Fibroblast of peridontal ligament (primary cell): ENCODE measurements around the gene PRKAB1.

Experiments used
- DNase-seq: peaks from one replicate; pipeline ENCODE4 v3.0.0-alpha.2; 2010; ENCODE audit errors: extremely low read depth

PRKAB1 gene

GRCh38 chr12:119712721-119713120, 44.8 kb downstream of the PRKAB1 start:
- no peak for DNase-seq

- DNase-seq = no peak
Observed at GRCh38 chr12:119713551-119714031, 45.7 kb downstream of the PRKAB1 start.

DNA sequence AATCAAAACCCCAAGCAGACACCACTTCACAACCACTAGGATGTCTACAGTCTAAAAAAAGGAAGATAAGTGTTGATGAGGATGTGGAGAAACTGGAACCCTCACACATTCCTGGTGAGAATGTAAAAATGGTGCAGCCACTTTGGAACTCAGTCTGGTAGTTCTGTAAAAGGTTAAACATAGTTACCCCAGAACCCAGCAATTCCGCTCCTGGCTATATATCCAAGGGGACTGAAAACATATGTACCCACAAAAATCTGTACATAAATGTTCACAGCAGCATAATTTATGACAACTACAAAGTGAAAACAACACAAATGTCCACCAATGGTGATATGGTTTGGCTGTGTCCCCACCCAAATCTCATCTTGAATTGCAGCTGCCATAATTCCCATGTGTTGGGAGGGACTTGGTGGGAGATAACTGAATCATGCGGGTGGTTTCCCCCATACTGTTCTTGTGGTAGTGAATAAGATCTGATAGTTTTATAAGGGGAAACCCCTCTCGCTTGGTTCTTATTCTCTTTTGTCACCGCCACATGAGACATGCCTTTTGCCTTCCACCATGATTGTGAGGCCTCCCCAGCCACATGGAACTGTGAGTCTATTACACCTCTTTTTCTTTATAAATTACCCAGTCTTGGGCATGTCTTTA, 46.8 kb downstream of the PRKAB1 start:
- DNase-seq = no peak

- no peak for DNase-seq
Observed at GRCh38 chr12:119715268-119715620, 47.3 kb downstream of the PRKAB1 start.

GRCh38 chr12:119718141-119718540, 50.2 kb downstream of the PRKAB1 start:
- no peak for DNase-seq

- DNase-seq = no peak
Observed at GRCh38 chr12:119720349-119720748, 52.4 kb downstream of the PRKAB1 start.

- DNase-seq = no peak
Observed at GRCh38 chr12:119721306-119721705, 53.4 kb downstream of the PRKAB1 start.

DNA sequence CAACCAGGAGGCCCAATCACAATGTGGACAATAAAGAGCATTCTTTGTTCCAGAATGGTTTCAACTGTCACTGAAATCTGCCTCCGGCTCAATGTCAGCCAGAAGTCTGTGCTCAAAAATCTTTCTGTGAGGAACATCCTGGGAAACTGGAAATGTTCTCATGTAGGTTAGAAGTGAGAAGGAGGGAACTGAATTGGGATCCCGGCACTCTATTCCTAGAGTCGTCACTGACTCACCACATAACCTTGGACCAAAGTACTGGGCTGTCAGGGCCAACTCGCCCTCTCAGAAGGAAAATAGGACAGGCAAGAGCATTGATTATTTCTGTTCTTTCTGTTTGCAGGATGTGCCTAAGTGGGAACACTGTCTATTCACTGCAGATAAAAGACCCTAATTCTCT, 57.6 kb downstream of the PRKAB1 start:
- peak; percentile 20 for DNase-seq

GRCh38 chr12:119727600-119728443, 59.9 kb downstream of the PRKAB1 start:
- no peak for DNase-seq

DNA sequence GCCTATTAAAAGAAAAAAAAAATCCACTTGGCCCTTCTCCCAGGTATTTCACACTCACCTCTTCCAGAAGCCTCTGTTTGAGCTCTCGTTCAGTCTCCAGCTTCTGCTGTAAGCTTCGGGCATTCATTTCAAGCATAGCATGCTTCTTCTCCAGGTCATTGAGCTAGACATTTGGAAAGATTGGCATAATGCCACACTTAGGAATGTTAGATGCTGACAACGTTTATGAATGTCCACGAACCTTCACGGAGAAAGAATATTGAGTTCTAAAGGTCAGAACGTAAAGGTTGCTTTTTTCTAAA, 60.5 kb downstream of the PRKAB1 start:
- no peak for DNase-seq

GRCh38 chr12:119729871-119730270, 61.9 kb downstream of the PRKAB1 start:
- DNase-seq = no peak

DNA sequence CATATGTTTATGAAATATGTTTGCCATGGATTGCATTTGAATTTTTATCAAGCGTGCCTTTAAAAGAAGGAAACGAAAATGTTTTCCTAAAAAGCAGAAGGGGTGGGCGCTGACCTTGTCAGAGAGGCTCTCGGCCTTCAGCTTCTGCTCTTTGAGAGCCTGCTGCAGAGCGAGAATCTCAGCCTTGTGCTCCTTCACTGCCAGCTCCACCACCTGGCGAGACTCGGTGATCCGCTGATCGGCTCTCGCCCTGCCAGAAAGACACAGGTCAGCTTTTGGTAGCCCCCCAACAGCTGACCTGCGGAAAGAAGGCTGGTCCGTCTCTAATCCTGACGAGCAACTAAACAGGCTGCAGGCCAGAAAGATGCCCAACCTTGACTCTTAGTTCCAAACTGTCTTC, 62.4 kb downstream of the PRKAB1 start:
- no peak for DNase-seq
